GM23338 (cell line): ENCODE results near the gene SPG7. TPM values are rescaled to one million over a fixed set of nuclear protein-coding genes. Genes with fewer than 3 reads are reported as not detected.
"Not testable (repeated sequence)": the region's sequence is repeated elsewhere in the genome, so short reads cannot be mapped to it uniquely, and the experiment has no call there.

Experiments
- ATAC-seq: fragments of 200-7000 bp; cut with Tn5 transposase; 3 replicates; pipeline ENCODE4 v1.9.1; 2020
- DNase-seq: peaks from one replicate; pipeline ENCODE4 v3.0.0-alpha.2; 2015; ENCODE audit warnings: low spot score
- H2AFZ ChIP-seq: fragments of 200-600 bp; sonication (generic); 2 replicates; pipeline ENCODE4 v1.8.0; 2016; ENCODE audit warnings: antibody characterized with exemption, mild to moderate bottlenecking, moderate library complexity
- H3F3A ChIP-seq: fragments of 200-600 bp; sonication (generic); replicated peaks from 2 replicates; pipeline ENCODE4 v1.8.0; 2017; ENCODE audit warnings: antibody characterized with exemption, mixed run types, low read depth
- H3K27ac ChIP-seq: fragments of 200-600 bp; sonication (generic); 2 replicates; pipeline ENCODE4 v1.6.1; 2016; ENCODE audit warnings: low read depth
- H3K27me3 ChIP-seq: fragments of 200-600 bp; sonication (generic); 2 replicates; pipeline ENCODE4 v1.8.0; 2016; ENCODE audit warnings: mild to moderate bottlenecking, mixed run types, moderate library complexity; ENCODE audit not compliant: insufficient read depth
- H3K36me3 ChIP-seq: fragments of 200-600 bp; sonication (generic); 2 replicates; pipeline ENCODE4 v1.8.0; 2016; ENCODE audit warnings: mild to moderate bottlenecking; ENCODE audit not compliant: insufficient read depth
- H3K4me1 ChIP-seq: fragments of 200-600 bp; sonication (generic); 2 replicates; pipeline ENCODE4 v1.8.0; 2016; ENCODE audit warnings: mild to moderate bottlenecking, moderate library complexity; ENCODE audit not compliant: insufficient read depth
- H3K4me2 ChIP-seq: fragments of 200-600 bp; sonication (generic); 2 replicates; pipeline ENCODE4 v1.7.1; 2017; ENCODE audit warnings: mixed run types
- H3K4me3 ChIP-seq: fragments of 200-600 bp; sonication (generic); 2 replicates; pipeline ENCODE4 v1.6.1; 2016; ENCODE audit warnings: mixed run types
- H3K79me2 ChIP-seq: fragments of 200-600 bp; sonication (generic); replicated peaks from 2 replicates; pipeline ENCODE4 v1.8.0; 2017; ENCODE audit warnings: mild to moderate bottlenecking; ENCODE audit not compliant: insufficient read depth
- H3K9me2 ChIP-seq: fragments of 200-600 bp; sonication (generic); 2 replicates; pipeline ENCODE4 v1.8.0; 2017; ENCODE audit not compliant: insufficient read depth
- H4K20me1 ChIP-seq: fragments of 200-600 bp; sonication (generic); replicated peaks from 2 replicates; pipeline ENCODE4 v1.8.0; 2017; ENCODE audit warnings: mild to moderate bottlenecking; ENCODE audit not compliant: insufficient read depth
- H3K27ac Mint-ChIP-seq: 2 replicates; pipeline ENCODE4 v1.8.0; 2020; ENCODE audit warnings: inconsistent platforms, mild to moderate bottlenecking, moderate library complexity, mixed read lengths
- H3K27me3 Mint-ChIP-seq: 3 replicates; pipeline ENCODE4 v1.8.0; 2022; ENCODE audit warnings: low read depth, mild to moderate bottlenecking, moderate library complexity, mixed read lengths, inconsistent platforms; ENCODE audit not compliant: insufficient read depth, poor library complexity
- H3K36me3 Mint-ChIP-seq: 3 replicates; pipeline ENCODE4 v1.8.0; 2021; ENCODE audit warnings: low read depth, mild to moderate bottlenecking, inconsistent platforms, moderate library complexity, mixed read lengths
- H3K4me1 Mint-ChIP-seq: 3 replicates; pipeline ENCODE4 v1.8.0; 2020; ENCODE audit warnings: mild to moderate bottlenecking, inconsistent platforms, mixed read lengths
- H3K4me3 Mint-ChIP-seq: 3 replicates; pipeline ENCODE4 v1.8.0; 2021; ENCODE audit warnings: moderate library complexity, mild to moderate bottlenecking, inconsistent platforms, mixed read lengths
- H3K9me3 Mint-ChIP-seq: 3 replicates; pipeline ENCODE4 v1.8.0; 2020; ENCODE audit warnings: moderate library complexity, mild to moderate bottlenecking, inconsistent platforms, mixed read lengths
- CREB1 ChIP-seq: fragments of 250-450 bp; sonication (Bioruptor Pico); IDR thresholded peaks from 2 replicates; pipeline ENCODE4 v1.5.0; 2020; ENCODE audit warnings: low read depth, mild to moderate bottlenecking, moderate library complexity
- CTCF ChIP-seq, 2 experiments: fragments of 200-600 bp in 1 of 2; sonication (generic) in 1 of 2; conservative IDR thresholded peaks; 2 replicates each; pipeline versions ENCODE4 v1.5.1 to v1.6.1; 2016 to 2017; ENCODE audit warnings: antibody characterized with exemption in 2 of 2, low read depth in 2 of 2, mild to moderate bottlenecking in 2 of 2, moderate library complexity in 1 of 2
- EZH2 ChIP-seq: fragments of 200-600 bp; sonication (generic); IDR thresholded peaks from one replicate; pipeline ENCODE4 v1.8.0; 2017; ENCODE audit warnings: antibody characterized with exemption, mild to moderate bottlenecking, low read depth; ENCODE audit not compliant: unreplicated experiment
- EZH2phosphoT487 ChIP-seq: fragments of 200-600 bp; sonication (generic); IDR thresholded peaks from one replicate; pipeline ENCODE4 v1.8.1; 2018; ENCODE audit warnings: antibody characterized with exemption; ENCODE audit not compliant: unreplicated experiment
- JUNB ChIP-seq: IDR thresholded peaks from one replicate; pipeline ENCODE4 v1.6.1; 2016; ENCODE audit warnings: antibody characterized with exemption; ENCODE audit not compliant: unreplicated experiment
- NANOG ChIP-seq: IDR thresholded peaks from 2 replicates; pipeline ENCODE4 v1.6.1; 2016; ENCODE audit warnings: antibody characterized with exemption, borderline replicate concordance
- POLR2AphosphoS5 ChIP-seq: IDR thresholded peaks from 2 replicates; pipeline ENCODE4 v1.6.1; 2016; ENCODE audit warnings: antibody characterized with exemption, low read depth
- REST ChIP-seq: IDR thresholded peaks from one replicate; pipeline ENCODE4 v1.6.1; 2018; ENCODE audit warnings: antibody characterized with exemption; ENCODE audit not compliant: unreplicated experiment
- STAT1 ChIP-seq: IDR thresholded peaks from one replicate; pipeline ENCODE4 v1.6.1; 2016; ENCODE audit warnings: antibody characterized with exemption; ENCODE audit not compliant: unreplicated experiment
- ZNF114 ChIP-seq: fragments of 250-450 bp; sonication (Bioruptor Pico); IDR thresholded peaks from 2 replicates; pipeline ENCODE4 v1.5.0; 2020; ENCODE audit warnings: mild to moderate bottlenecking, moderate library complexity
- ZNF331 ChIP-seq: fragments of 250-450 bp; sonication (Bioruptor Pico); IDR thresholded peaks from 2 replicates; pipeline ENCODE4 v1.5.0; 2020; ENCODE audit warnings: low read depth, mild to moderate bottlenecking, moderate library complexity
- polyA plus RNA-seq: library from polyadenylated mRNA; unstranded; fragments of >200 nt; fragmentation: Nextera tagmentation; extraction: Ambion mirVana; gene quantifications from 2 replicates; pipeline ENCODE4 v1.2.1, GENCODE V29; 2016
- total RNA-seq: library from RNA; depleted of rRNA; stranded (reverse); fragments of >200 nt; shearing (Covaris generic); gene quantifications from 2 replicates; pipeline ENCODE4 v1.2.3, GENCODE V29; 2014

The SPG7 gene
- total and polyA plus RNA-seq, 2 experiments from 2014 or later, result 77.1 to 267 TPM

GRCh38 chr16:89586853-89587252 lies 78.7 kb downstream of the SPG7 start (continued):
- TF ChIP-seq REST (no peak), CREB1 (CRISPR knock-in tag) (no peak), CTCF (conservative IDR thresholded peaks at IDR 0.05; ENCODE audit: low read depth in 2 of 2) (no peak), ZNF114 (CRISPR knock-in tag) (no peak), ZNF331 (no peak), POLR2AphosphoS5 (no peak), EZH2phosphoT487 (no peak), EZH2 (no peak), JUNB (no peak), STAT1 (no peak), NANOG (no peak)

GRCh38 chr16:89587676-89588075 lies 79.5 kb downstream of the SPG7 start:
- H3K27ac ChIP-seq, H3K27ac Mint-ChIP-seq, H3K4me3 ChIP-seq, H3F3A ChIP-seq, DNase-seq, H2AFZ ChIP-seq, H3K4me1 ChIP-seq, ATAC-seq, H3K27me3 Mint-ChIP-seq, H3K4me3 Mint-ChIP-seq, H3K9me2 ChIP-seq, H3K4me2 ChIP-seq, H3K4me1 Mint-ChIP-seq, H4K20me1 ChIP-seq, H3K36me3 ChIP-seq, H3K79me2 ChIP-seq, H3K27me3 ChIP-seq: not testable (repeated sequence)
- Mint-ChIP-seq H3K36me3 (peaks cover 20% of the 10 kb centered on the region), H3K9me3 (peaks cover 13% of the 10 kb centered on the region)
